K562 (cell line): Measurements from ENCODE around the gene SND1. TPM values are rescaled to one million over a fixed set of nuclear protein-coding genes. Genes with fewer than 3 reads are reported as not detected.

Source experiments
- ATAC-seq: fragments of 200-7000 bp; cut with Tn5 transposase; 3 replicates; pipeline ENCODE4 v1.9.1; 2020; ENCODE audit warnings: moderate library complexity
- BruUV-seq: library from RNA; stranded (reverse); fragments of 400-500 nt; replicated peaks from 2 replicates; lab custom pipeline; 2021; lab: Mats Ljungman, UMichigan
- CTCF ChIA-PET: fragments of 300-600 bp; formaldehyde crosslinking; extraction: SDS; loops from one replicate; lab custom pipeline; 2021; ENCODE audit warnings: low intra/inter-chr PET ratio; lab: Yijun Ruan, JAX
- POLR2A ChIA-PET: fragments of 300-600, 350-650 bp; sonication (Branson Sonifier 250); formaldehyde crosslinking; extraction: SDS; loops from one replicate; lab custom pipeline; 2021; ENCODE audit warnings: antibody characterized with exemption, inconsistent platforms; lab: Yijun Ruan, JAX
- DNase-seq, 4 experiments: peaks; one replicate each; pipeline versions ENCODE4 v3.0.0 to v3.0.0-alpha.2; 2011 to 2018; ENCODE audit warnings: low spot score in 3 of 4, mixed read lengths in 3 of 4; ENCODE audit errors: extremely low read depth in 1 of 4
- FAIRE-seq: peaks from 2 replicates; lab custom pipeline; 2011; peaks lifted over from hg19 to GRCh38; lab: Jason Lieb, UNC
- H2AFZ ChIP-seq: 2 replicates; pipeline ENCODE4 v1.6.0; 2011; ENCODE audit warnings: low read depth, low read length, control low read depth, inconsistent platforms
- H3K27ac ChIP-seq: fragments of 200-600 bp; 3 replicates; pipeline ENCODE4 v1.8.0; 2011; ENCODE audit warnings: low read depth, mild to moderate bottlenecking, control low read depth, inconsistent platforms, low read length, moderate library complexity, mixed read lengths; ENCODE audit errors: extremely low read depth
- H3K27me3 ChIP-seq, 2 experiments: fragments of 300-600 bp in 1 of 2; 2 replicates in 1 of 2; 3 replicates in 1 of 2; pipeline versions ENCODE4 v1.6.0 to v1.8.0; 2011; ENCODE audit warnings: inconsistent platforms in 2 of 2, low read length in 2 of 2, mild to moderate bottlenecking in 1 of 2, mixed read lengths in 1 of 2, moderate library complexity in 1 of 2; ENCODE audit not compliant: control insufficient read depth in 2 of 2, insufficient read depth in 2 of 2
- H3K36me3 ChIP-seq: fragments of 300-600 bp; 3 replicates; pipeline ENCODE4 v1.8.0; 2011; ENCODE audit warnings: mild to moderate bottlenecking, low read length, inconsistent platforms; ENCODE audit not compliant: control insufficient read depth, insufficient read depth
- H3K4me1 ChIP-seq, 2 experiments: fragments of 200-600 bp in 1 of 2; replicated peaks in 1 of 2; 2 replicates in 1 of 2; 3 replicates in 1 of 2; pipeline versions ENCODE4 v1.5.1 to v1.8.0; 2011; ENCODE audit warnings: inconsistent platforms in 2 of 2, low read length in 2 of 2, mild to moderate bottlenecking in 1 of 2, mixed read lengths in 1 of 2, moderate library complexity in 1 of 2; ENCODE audit not compliant: control insufficient read depth in 2 of 2, insufficient read depth in 2 of 2
- H3K4me2 ChIP-seq: 2 replicates; pipeline ENCODE4 v1.6.1; 2011; ENCODE audit warnings: low read length, control low read depth, inconsistent platforms, mixed read lengths; ENCODE audit not compliant: insufficient read depth
- H3K4me3 ChIP-seq: fragments of 200-600 bp; sonication (generic), shearing (Covaris generic); 2 replicates; pipeline ENCODE4 v1.5.1; 2016; ENCODE audit warnings: control low read depth, inconsistent platforms
- H3K79me2 ChIP-seq: fragments of 200-600 bp; 3 replicates; pipeline ENCODE4 v1.8.0; 2011; ENCODE audit warnings: low read length, inconsistent platforms; ENCODE audit not compliant: control insufficient read depth, insufficient read depth
- H3K9ac ChIP-seq, 2 experiments: 2 replicates each; pipeline versions ENCODE4 v1.6.0 to v1.6.1; 2011; ENCODE audit warnings: low read depth in 2 of 2, low read length in 2 of 2, control low read depth in 1 of 2, inconsistent platforms in 1 of 2, mild to moderate bottlenecking in 1 of 2, mixed read lengths in 1 of 2; ENCODE audit not compliant: insufficient read depth in 1 of 2
- H3K9me1 ChIP-seq: one replicate; pipeline ENCODE4 v1.6.0; 2011; ENCODE audit warnings: inconsistent platforms, mild to moderate bottlenecking, low read length, moderate library complexity; ENCODE audit not compliant: control insufficient read depth, insufficient read depth
- H3K9me3 ChIP-seq: replicated peaks from 2 replicates; pipeline ENCODE4 v1.5.1; 2011; ENCODE audit warnings: low read depth, low read length, inconsistent platforms; ENCODE audit not compliant: control insufficient read depth, insufficient read depth
- H4K20me1 ChIP-seq: replicated peaks from 2 replicates; pipeline ENCODE4 v1.6.1; 2011; ENCODE audit warnings: low read length, inconsistent platforms, mixed read lengths; ENCODE audit not compliant: control insufficient read depth, insufficient read depth
- HNRNPLL ChIP-seq: fragments of 200-400 bp; formaldehyde crosslinking; IDR thresholded peaks from 2 replicates; pipeline ENCODE4 v1.6.1; 2017; ENCODE audit warnings: low read length, low read depth, mild to moderate bottlenecking; ENCODE audit not compliant: poor library complexity, severe bottlenecking
- MAFG ChIP-seq: fragments of 450-650 bp; conservative IDR thresholded peaks from 2 replicates; pipeline ENCODE4 v1.6.1; 2016; ENCODE audit warnings: missing genetic modification characterization, missing compliant biosample characterization
- MAZ ChIP-seq, 2 experiments: fragments of 450-650 bp in 1 of 2; sonication (generic) in 1 of 2; formaldehyde crosslinking; IDR thresholded peaks in 1 of 2; conservative IDR thresholded peaks in 1 of 2; 2 replicates each; pipeline versions ENCODE4 v1.4.0 to v1.5.0; 2020; ENCODE audit warnings: mild to moderate bottlenecking in 1 of 2, missing genetic modification reagents in 1 of 2
- PPARD ChIP-seq: fragments of 250-450 bp; sonication (Bioruptor Pico); IDR thresholded peaks from 2 replicates; pipeline ENCODE4 v1.8.0; 2022; ENCODE audit warnings: inconsistent platforms, mild to moderate bottlenecking, moderate library complexity
- RBM22 ChIP-seq: fragments of 200-400 bp; formaldehyde crosslinking; IDR thresholded peaks from 2 replicates; pipeline ENCODE4 v1.6.1; 2018; ENCODE audit warnings: low read length, low read depth; ENCODE audit not compliant: poor library complexity, severe bottlenecking
- ZNF316 ChIP-seq: fragments of 450-650 bp; IDR thresholded peaks from 2 replicates; pipeline ENCODE4 v1.6.1; 2016
- WGBS: fragments of 100-300 bp; shearing (Covaris generic); methylation state at CpG from one replicate; pipeline ENCODE4 v1.1.6; 2016; ENCODE audit warnings: low coverage, mixed read lengths; ENCODE audit not compliant: insufficient coverage; ENCODE audit errors: missing lambda C conversion rate; 5-methylcytosine and 5-hydroxymethylcytosine counted together
- in situ Hi-C: fragments of 300-500 bp; cut with MboI; formaldehyde crosslinking; loops from 4 replicates; pipeline ENCODE4 v1.15.0; 2018; ENCODE audit warnings: inconsistent platforms, mixed read lengths
- intact Hi-C: fragments of 100-400 bp; cut with micrococcal nuclease; formaldehyde crosslinking; loops from 2 replicates; pipeline ENCODE4 v1.14.2; 2022
- polyA plus RNA-seq, 8 experiments: library from polyadenylated mRNA; depleted of rRNA in 4 of 8; stranded (reverse) in 5 of 8; unstranded in 3 of 8; fragments of >200 nt; fragmentation: Nextera tagmentation in 2 of 8; fragmentation: Illumina TruSeq in 1 of 8; extraction: Ambion mirVana in 2 of 8; extraction: Trizol in 1 of 8; gene quantifications; 2 replicates each; pipeline versions ENCODE4 v1.2.1 to v1.2.3, GENCODE V29; 2011 to 2014; ENCODE audit warnings: inconsistent platforms in 1 of 8, missing spikeins in 1 of 8
- total RNA-seq, 7 experiments: library from RNA; depleted of rRNA in 6 of 7; stranded (reverse); fragments of >200 nt in 6 of 7; fragmentation: Illumina TruSeq in 2 of 7; extraction: Trizol in 2 of 7; gene quantifications; 2 replicates each; pipeline versions ENCODE4 v1.2.1 to v1.2.3, GENCODE V29; 2011 to 2021; ENCODE audit warnings: low replicate concordance in 1 of 7

SND1 gene
- total and polyA plus RNA-seq, 9 of the 15 experiments (the other 6 are each of a cell fraction or from before 2014, with no cell fraction given), result 46.5 to 307 (median 191) TPM

GRCh38 chr7:127730658-127731276 lies 78.8 kb downstream of the SND1 start:
- in situ Hi-C loops (no loop called here), intact Hi-C loops (no loop called here)
- H2AFZ ChIP-seq, result no peak overlapping the region
- DNase-seq (no peak), ATAC-seq (no peak), FAIRE-seq (no peak)
- H3K27ac ChIP-seq, result no peak overlapping the region
- H3K9me1 ChIP-seq, result no peaks in the 10 kb centered on the region
- H3K9ac ChIP-seq, result no peak overlapping the region
- TF ChIP-seq MAZ (CRISPR knock-in tag; conservative IDR thresholded peaks at IDR 0.05 in 1 of 2, IDR thresholded peaks at IDR 0.05 in 1 of 2) (no peak), ZNF316 (peak; percentile 49; the same call in 1 of the 2 replicates), MAFG (tag) (0 out of 2 replicates have a peak, but pooled peaks have one; percentile 9), RBM22 (peak; percentile 56), HNRNPLL (peak; percentile 9), PPARD (CRISPR knock-in tag) (no peak)
- POLR2A ChIA-PET, result interaction anchor here (0.6 to 1.5 kb wide), 3 partner anchors 9 to 177 kb away, joined by 3 to 6 read pairs (median 5); no protein-coding TSS in a partner anchor
- H4K20me1 ChIP-seq, result peaks cover 12% of the 10 kb centered on the region; the same call in 1 of the 2 replicates
- no peaks in the 10 kb centered on the region for H3K4me1 ChIP-seq
- no peaks in the 10 kb centered on the region for H3K9me3 ChIP-seq
- BruUV-seq, result no TSS peak
- H3K36me3 ChIP-seq, result peaks cover 94% of the 10 kb centered on the region
- no peaks in the 10 kb centered on the region for H3K27me3 ChIP-seq
- no peak overlapping the region for H3K4me2 ChIP-seq
- CTCF ChIA-PET, result no interaction called here
- 93% methylated on average over 13 of the region's 13 CpGs for WGBS
- no peak overlapping the region for H3K4me3 ChIP-seq
- peaks cover 23% of the 10 kb centered on the region; the same call in 2 of the 3 replicates for H3K79me2 ChIP-seq
